ENCODE data around the gene MORF4L1. TPM values are rescaled to one million over a fixed set of nuclear protein-coding genes. Genes with fewer than 3 reads are reported as not detected.
"Not testable (repeated sequence)": the region's sequence is repeated elsewhere in the genome, so short reads cannot be mapped to it uniquely, and the experiment has no call there.

MORF4L1 gene
- polyA plus RNA-seq, 4 donors: 693 to 903 (median 781) TPM

DNA sequence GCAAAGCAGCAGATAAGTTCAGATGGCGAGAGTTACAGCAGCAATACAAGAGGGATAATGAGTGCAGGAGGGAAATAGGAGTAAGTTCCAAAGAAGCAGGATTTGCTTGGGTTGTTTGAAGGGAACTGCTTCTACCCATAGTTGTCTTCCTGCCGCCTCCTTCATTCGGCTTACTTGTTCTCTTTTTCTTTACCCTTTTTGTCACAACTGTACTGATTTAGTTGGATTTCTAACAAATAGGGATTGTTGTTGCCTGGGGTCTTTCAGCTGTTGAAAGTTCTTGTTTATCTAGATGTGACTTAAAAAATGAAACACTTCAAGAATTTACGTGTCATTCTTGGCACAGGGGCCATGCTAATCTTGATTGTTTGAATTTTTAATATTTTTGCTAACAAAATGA, 25.9 kb downstream of the MORF4L1 start:
- no peak for DNase-seq (ENCODE audit: low read depth in 4 of 4, low spot score in 3 of 4)

DNA sequence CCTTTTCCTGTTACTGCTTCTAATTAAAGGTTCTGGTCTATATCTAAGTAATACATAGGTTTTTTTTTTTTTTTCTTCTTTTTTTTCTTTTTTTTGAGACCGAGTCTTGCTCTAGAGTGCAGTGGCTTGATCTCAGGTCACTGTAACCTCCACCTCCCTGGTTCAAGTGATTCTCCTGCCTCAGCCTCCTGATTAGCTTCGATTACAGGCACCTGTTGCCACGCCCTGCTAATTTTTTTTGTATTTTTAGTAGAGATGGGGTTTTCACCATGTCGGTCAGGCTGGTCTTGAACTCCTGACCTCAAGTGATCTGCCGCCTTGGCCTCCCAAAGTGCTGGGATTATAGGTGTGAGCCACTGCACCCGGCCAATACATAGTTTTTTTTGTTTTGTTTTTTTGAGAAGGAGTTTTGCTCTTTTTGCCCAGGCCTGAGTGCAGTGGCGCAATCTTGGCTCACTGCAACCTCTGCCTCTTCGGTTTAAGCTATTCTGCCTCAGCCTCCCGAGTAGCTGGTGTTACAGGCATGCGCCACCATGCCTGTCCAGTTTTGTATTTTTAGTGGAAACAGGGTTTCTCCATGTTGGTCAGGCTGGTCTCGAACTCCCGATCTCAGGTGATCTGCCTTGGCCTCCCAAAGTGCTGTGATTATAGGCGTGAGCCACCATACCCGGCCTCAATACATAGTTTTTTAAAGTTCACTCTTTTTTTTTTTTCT, 28.3 kb downstream of the MORF4L1 start:
- not testable (repeated sequence) for DNase-seq (ENCODE audit: low read depth in 4 of 4, low spot score in 3 of 4)

DNA sequence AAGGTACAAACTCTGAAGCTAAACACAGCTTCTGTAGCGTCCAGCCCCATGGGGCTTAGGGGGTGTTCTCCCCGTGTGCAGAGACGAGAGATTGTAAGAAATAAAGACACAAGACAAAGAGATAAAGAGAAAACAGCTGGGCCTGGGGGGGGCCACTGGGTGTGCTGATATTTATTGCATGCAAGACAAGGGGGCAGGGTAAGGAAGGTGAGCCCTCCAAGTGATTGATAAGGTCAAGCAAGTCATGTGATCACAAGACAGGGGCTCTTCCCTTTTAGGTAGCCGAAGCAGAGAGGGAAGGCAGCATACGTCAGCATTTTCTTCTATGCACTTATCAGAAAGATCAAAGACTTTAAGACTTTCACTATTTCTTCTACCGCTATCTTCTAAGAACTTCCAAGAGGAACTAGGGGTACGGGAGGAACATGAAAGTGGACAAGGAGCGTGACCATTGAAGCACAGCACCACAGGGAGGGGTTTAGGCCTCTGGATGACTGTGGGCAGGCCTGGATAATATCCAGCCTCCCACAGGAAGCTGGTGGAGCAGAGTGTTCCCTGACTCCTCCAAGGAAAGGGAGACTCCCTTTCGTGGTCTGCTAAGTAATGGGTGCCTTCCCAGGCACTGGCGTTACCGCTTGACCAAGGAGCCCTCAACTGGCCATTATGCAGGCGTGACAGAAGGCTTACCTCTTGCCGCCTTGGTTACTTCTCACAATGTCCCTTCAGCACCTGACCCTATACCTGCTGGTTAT, 29.8 kb downstream of the MORF4L1 start:
- not testable (repeated sequence) for DNase-seq (ENCODE audit: low read depth in 4 of 4, low spot score in 3 of 4)

DNA sequence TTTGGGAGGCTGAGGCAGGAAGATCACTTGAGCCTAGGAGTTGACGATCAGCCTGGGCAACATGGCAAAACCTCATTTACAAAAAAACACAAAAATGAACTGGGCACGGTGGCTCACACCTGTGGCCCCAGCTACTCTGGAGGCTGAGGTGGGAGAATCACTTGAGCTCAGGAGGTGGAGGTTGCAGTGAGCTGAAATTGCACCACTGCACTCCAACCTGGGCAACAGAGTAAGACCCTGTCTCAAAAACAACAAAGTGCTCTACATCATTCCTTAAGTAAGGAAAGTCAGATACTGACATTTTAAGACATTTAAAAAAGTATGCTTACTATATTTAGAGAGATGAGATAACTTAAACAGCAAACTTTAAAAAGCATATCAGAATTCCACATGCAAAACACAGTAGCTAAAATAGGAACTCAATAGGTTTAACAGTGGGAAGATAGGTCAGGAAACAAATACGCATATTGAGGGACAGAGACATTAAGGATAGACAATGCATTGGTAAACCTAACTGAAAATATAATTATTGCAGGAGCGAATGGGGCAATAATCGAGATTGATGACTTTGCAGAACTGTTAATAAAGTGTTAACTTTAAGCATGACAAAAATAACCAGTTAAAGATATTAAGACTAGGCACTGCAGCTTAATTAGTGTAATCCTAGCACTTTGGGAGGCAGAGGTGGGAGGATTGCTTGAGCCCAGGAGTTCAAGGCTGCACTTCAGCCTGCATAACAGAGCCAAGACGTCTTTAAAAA, 32.1 kb downstream of the MORF4L1 start:
- DNase-seq (ENCODE audit: low read depth in 4 of 4, low spot score in 3 of 4): no peak

DNA sequence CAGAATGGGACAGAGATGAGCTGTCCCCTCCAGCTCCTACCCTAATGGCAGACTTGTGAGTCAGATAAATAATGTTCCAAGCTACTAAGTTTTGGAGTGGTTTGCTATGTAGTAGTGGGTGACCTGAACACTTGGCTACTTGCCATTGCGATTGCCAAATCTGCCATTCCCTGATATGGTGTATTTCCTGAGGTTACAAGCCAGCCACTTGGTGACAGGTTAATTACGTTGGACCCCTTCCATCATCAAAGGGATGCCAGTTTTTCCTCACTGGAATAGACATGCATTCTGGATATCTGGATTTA, 33.6 kb downstream of the MORF4L1 start:
- no peak for DNase-seq (ENCODE audit: low read depth in 4 of 4, low spot score in 3 of 4)

DNA sequence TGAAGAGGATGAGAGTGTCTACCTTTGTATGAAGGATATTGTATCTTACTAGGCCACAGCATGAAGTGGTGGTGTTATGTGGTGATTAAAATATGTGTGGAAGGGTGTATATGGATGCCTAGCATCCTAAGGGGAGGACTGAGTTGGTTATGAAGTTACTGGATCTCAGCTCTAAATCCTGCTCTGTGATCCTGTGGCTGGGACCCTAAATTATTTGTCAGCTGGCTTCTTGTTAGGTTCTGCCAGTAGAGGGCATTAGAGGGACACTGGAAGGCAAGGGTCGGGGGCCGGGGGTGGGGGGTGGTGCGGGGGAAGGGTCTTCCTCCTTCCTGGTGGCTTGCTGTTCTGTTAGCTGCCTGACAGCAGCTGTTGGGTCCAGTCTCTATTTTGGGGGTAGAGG, 34.9 kb downstream of the MORF4L1 start:
- no peak for DNase-seq (ENCODE audit: low read depth in 4 of 4, low spot score in 3 of 4)

DNA sequence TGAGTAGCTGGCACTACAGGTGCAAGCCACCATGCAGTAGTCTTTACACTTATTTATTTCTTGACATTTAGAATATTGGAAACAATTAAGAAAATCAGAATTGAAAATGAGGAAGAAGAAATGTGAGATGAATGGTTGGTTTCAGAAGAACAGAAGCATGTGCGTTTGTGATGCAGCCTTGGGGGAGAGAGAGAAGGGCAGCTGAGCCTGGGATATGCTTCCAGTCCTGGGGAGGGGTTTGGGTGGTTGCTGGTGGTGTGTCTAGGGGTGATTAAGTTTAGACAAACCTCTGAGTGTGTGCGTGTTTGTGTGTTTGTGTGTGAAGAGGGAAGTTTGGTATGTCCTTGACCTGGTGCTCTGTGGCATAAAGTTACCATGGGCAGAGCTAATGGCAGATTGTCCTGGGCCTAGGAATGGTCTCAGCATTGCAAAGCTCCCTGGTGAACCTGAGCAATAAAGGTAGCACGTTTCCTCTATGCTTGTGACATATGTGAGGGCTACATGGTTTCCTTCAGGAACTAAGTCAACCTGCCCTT, 36.5 kb downstream of the MORF4L1 start:
- DNase-seq (ENCODE audit: low read depth in 4 of 4, low spot score in 3 of 4): no peak

DNA sequence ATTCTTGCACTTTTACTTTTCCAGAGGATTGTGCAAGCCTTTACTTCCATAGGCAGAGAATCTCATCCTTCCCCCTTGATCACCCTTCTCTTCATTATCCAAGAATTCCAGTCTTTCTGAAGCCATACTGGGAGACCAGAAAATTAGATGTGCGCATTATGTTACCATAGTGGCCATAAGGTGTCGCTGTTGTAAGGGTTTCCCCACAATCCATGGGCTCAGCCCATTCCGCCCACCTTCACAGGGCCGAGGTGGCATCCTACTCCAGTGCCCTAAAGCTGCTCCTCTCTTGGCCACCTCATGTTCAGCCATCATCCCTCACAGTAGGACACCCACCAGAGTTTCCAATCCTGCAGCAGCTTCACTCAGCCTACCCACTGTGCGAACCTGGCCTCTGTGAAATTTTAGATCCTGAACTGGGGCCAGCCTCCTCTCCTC, 37.1 kb downstream of the MORF4L1 start:
- DNase-seq (ENCODE audit: low read depth in 4 of 4, low spot score in 3 of 4): peak in 1 of 4 donors; percentile 30

DNA sequence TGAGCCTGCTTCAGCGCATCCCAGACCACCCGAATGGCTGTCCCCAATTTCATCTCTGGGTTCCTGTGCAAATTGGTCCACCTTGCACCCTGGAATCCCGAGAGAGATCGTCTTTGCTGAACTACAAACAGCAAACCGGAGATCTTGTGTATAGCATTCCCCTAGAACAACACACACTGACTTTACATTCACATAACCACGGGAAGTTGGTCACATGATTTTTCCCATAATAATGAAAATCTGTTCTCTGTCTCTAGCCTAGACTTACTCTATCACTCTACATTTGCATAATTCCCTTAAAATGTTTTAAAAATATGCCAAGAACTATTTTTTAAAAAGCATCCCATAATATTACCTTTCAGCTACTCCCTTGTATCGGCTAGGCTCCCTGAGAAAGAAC, 37.6 kb downstream of the MORF4L1 start:
- DNase-seq (ENCODE audit: low read depth in 4 of 4, low spot score in 3 of 4): no peak

DNA sequence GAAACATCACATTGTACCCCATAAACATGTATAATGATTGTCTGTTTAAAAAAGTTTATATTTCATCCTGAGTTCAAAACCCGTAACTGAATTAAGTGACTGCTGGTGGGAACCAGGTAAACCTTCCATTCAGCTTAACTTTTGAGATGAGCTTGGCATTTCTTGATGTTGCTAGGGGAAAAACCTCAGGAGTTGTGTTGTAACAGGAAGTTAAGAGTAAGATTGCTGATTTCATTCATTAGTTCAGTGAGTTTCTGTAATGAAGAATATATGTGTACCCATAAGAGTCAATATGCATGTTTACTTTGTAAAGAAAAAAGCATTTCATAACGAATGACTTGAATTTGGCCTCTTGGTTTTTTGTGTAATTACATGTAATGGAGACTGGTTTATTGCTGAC, 39.6 kb downstream of the MORF4L1 start:
- DNase-seq (ENCODE audit: low read depth in 4 of 4, low spot score in 3 of 4): no peak

DNA sequence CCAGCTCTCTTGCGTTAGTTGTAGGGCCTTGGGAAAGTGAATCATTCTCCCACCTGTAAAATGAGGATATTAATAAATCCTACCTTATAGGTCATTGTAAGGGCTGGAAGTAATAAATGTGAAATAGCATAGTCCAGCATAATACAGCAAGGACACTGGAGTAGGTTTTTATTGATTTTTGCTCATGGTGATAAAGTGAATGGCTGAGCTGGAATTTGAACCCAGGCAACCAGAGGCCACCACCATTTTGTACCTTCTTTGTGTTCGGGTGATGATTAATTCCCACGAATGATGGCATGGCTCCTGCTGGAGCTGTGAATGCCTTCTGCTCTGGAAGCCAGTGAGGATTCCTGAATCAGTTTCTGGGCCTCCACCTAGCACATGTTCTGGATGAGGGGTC, 40.3 kb downstream of the MORF4L1 start:
- DNase-seq (ENCODE audit: low read depth in 4 of 4, low spot score in 3 of 4): no peak

DNA sequence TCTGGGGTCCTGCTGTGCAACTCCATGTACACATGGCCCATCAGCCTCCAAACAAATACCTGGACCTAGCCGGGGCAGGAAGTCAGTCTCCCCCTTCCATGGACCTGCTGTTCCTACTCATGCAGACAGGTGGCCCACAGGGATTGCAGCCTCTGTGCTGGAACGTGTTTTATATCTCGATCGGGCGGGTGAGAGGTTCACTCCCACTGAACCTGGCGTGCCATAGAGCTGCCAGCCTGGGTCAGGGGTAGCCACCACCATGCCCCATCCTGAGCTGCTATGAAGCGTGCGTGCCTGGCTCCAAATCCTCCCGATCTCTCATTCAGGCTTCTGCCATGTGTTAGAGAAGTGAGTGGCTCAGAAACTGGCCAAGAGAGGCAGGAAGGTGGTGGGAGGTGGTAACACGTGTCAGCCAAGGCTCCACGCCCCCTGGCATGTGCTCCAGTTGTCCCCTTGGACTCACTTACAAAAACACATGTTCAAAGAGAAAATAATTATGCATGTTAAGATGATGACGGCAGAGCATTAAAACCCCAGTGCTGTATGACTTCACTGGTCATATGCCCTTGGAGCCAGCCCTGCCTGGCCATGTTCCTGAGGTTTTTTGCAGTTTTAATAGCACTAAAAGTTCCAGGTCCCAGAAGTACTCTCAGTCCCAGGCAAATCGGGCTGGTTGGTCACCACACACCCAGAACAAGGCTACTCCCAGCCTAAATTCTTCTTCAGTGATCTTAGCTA, 41.5 kb downstream of the MORF4L1 start:
- DNase-seq (ENCODE audit: low read depth in 4 of 4, low spot score in 3 of 4): no peak

DNA sequence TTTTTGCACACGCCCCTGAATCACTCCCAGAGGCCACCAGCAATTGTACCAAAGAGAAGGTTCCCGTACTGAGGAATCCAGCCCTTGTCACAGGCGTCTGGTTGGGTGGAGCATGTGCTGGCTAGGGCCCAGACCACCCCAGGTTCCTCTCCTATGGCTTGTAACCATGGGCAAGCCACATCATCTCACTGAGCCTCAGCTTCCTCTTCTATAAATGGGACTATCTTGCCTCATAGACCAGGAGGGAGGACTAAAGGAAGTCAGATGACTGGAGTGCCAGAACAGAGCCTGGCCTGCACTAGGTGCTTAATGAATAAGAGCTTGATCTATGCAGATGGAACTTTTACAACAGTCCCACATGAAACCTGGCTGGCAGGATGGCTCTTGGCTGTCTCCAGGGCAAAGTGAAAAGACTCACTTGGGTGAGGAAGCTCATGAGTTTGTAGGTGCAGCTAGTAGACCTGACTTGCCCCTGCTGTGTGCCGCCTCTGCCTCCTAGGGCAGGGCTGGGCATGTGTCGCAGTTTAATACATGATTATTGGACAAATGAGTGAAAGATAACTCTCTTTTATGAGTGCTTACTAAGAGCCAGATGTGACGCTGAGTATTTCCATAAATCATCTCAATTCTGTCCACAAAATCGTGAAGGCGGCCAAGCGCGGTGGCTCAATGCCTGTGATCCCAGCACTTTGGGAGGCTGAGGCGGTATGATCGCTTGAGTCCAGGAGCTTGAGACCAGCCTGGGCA, 42.8 kb downstream of the MORF4L1 start:
- DNase-seq (ENCODE audit: low read depth in 4 of 4, low spot score in 3 of 4): no peak

DNA sequence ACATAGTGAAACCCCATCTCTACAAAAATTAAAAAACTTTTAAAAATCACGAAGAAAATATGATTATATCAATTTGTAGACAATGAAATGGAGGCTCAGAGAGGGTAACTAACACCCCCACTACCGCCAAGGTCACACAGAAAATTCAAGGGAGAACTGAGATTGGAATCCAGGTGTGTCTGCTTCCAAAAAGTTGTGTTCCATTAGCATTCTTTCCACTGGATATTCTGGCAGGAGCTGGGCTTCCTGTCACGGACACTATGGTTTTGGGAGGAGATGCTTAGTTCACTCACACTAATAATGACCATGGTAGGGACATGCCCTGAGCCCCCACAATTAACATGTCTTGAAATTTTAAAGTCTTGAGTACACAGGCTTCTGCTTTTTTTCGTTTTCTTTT, 43.4 kb downstream of the MORF4L1 start:
- no peak for DNase-seq (ENCODE audit: low read depth in 4 of 4, low spot score in 3 of 4)

DNA sequence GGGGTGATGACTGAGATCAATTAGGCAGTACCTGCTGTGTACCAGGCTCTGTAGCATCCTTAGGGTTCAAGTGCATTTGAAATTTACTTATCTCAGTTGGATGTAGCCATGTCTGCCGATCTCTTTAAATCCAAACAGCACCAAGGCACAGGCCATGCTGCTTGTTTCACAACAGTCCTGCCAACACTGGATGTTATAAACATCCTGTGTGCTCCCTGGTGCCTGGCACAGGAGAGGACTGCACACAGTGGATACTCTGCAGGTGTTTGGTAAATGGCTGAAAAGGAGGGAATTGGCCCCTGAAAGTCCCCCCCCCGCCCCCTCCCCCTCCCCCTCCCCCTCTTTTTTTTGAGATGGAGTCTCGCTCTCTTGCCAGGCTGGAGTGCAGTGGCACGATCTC, 45.2 kb downstream of the MORF4L1 start:
- DNase-seq (ENCODE audit: low read depth in 4 of 4, low spot score in 3 of 4): no peak

DNA sequence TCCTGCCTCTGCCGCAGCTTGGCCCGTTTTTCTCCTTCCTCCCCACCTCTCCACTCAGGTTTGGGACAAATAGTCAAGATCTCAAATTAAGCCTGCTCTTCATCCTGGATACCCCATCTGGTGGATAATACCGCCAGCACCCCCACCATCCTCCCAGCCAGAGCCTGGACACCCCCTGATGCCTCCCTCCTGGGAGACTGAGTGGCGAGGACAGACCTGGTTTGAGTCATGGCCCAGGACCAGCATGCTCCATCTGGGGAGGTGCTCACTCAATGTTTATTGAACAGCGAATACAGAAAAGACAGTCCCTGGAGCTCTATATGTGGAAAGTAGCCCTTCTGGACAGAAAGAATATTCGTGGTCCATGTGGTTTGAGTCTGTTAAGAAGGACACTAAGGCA, 48.8 kb downstream of the MORF4L1 start:
- DNase-seq (ENCODE audit: low read depth in 4 of 4, low spot score in 3 of 4): no peak

DNA sequence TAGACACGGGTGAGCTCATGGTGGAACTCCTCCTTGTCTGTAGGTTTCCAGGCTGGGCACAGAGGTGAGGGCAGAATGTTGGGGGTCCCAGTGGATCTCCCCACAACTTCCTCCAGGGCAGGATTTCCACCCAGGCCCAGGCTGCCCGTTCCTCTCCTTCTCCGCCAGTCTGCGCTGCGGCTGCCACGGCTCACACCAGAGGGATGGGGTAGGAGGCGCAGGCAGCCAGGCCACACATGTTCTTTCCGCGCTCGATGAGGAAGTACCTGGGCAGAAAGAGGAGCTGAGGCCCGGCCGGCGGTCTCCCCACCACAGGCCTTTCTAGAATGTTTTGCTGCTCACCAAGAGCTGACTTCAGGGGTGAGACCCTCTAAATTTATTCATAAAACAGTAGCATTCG, 49.2 kb downstream of the MORF4L1 start:
- DNase-seq (ENCODE audit: low read depth in 4 of 4, low spot score in 3 of 4): no peak

DNA sequence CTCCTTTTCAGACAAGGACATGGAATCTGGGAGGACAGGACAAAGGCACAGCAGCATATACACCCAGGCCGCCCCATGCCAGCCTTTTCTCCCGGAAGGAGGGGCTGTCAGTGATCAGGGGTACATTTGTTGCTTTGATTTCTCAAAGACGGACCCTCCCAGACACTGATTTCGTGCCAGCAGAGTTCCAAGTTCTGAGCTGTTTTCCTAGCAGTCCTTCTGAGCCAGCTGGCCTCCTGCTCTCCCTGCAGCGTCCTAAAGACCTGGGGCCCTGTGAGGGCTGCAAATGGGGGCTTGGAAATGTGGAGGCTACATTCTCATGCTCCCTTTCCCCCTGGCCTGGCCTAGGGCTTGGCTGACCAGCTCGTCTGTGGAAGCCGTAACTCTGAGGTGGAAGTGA, 49.8 kb downstream of the MORF4L1 start:
- no peak for DNase-seq (ENCODE audit: low read depth in 4 of 4, low spot score in 3 of 4)

DNA sequence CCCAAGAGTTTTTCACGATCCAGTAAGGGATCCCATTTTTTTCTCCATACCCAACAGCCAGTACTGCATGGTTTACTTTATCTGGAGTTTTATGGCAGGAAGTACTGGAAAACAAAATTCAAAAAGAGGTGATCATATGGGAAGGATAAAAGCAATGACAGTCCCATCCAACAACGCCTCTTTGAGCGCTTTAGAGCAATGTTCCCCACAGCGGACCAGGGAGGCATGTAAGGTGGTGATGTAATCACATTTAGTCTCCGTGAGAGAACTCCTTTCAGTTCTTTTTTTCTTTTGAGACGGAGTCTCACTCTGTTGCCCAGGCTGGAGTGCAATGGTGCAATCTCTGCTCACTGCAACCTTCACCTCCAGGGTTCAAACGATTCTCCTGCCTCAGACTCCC, 50.3 kb downstream of the MORF4L1 start:
- no peak for DNase-seq (ENCODE audit: low read depth in 4 of 4, low spot score in 3 of 4)
